Retinal pigment epithelial cell (primary cell): Measurements from ENCODE around the gene SEPTIN2.
A peak's percentile ranks its signal among the peaks of the same experiment; 100 is the strongest.
"Not testable (repeated sequence)": the region's sequence is repeated elsewhere in the genome, so short reads cannot be mapped to it uniquely, and the experiment has no call there.

Source experiments
- DNase-seq: peaks from one replicate; pipeline ENCODE4 v3.0.0-alpha.2; 2010; ENCODE audit warnings: low read depth
- H3K4me3 ChIP-seq: 2 replicates; pipeline ENCODE4 v1.5.1; 2011; ENCODE audit warnings: mild to moderate bottlenecking, low read length, control low read depth, moderate library complexity
- CTCF ChIP-seq: conservative IDR thresholded peaks from 2 replicates; pipeline ENCODE4 v1.5.1; 2011; ENCODE audit warnings: low read depth, low read length, control low read depth, inconsistent platforms

SEPTIN2 gene

DNA sequence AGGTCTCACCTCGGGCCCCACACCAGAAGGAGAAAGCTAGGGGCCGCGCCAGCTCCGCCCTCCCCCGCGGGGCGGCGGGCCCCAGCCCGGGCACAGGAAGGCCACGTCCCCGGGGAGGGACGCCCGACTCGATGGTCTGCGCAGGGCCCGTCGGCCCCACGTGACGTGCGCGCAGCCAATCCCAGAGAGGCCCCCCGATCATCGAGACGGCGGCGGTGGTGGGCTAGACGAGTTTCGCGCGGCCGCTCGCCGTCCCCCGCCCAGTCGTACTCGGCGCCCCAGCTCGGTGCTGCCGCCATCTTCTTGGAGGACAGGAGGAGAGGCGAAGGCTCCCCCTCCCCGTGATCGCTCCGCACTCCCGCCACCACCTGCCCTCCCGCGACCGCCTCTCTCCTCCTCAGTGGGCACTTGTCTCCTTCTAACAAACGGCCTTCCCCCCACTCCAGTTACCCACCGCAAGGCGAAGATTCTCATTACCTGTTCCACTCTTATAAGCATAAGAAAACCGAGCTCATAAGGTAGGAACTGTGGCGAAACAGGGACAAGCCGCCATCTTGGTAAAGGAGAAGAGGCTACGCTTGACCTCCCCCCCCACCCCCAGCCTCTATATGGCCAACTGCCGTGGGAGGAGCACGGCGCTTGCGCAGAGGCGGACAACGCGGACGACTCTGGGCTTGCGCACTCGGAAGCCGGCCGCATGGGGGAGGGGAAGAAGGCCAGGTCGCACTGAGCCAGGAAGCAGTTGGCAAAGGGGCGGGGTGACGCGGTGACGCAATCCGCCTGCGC, 439 bp upstream of the SEPTIN2 start, which contains the start of gene HDLBP:
Gene HDLBP, minus strand, starts transcription at position 580 of the 786 bp plus-strand sequence. CDS start 48,803 bp downstream, outside the sequence.
- no peak for TF ChIP-seq CTCF
- peak within 1 kb of the TSS; percentile 96 for H3K4me3 ChIP-seq
- peak; percentile 94 for DNase-seq

DNA sequence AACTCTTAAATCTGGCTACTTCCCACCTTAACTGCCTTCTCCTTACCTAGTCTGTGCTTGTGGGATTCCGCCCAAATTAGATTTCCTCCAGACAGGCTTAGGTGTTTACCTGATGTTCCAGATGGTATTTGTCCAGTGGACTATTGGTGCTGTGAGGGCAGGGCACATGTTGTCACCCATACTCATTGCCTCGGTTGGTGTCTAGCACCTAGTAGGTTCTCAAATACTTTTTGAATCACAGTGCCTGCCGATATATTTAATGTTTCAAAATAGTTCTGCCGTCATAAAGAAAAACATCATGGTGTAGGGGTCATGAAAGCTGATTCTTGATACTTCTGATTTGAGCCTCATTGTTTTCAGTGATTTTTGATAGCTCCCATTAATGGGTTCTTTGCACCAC, 1.1 kb downstream of the SEPTIN2 start:
- H3K4me3 ChIP-seq: peak overlapping the region; percentile 91
- no peak for TF ChIP-seq CTCF
- no peak for DNase-seq

DNA sequence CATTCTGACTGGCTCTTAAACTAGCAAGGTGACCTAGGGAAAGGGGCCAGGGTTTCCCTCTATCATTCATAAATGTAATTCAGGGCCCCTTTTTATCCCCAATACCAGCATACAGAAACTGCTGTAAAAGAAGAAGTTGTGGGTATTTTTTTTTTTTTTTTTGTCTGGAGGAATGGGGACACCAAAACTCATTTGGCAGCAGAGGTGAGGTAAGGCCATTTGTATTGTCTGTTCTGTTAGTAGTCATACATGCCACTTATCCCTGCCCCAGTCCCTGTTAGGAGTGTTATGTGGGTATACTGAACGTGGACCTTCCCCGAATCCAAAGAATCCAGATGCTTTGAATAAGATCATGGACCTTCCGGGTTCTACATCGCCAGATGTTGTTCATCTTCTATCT, 1.7 kb downstream of the SEPTIN2 start:
- H3K4me3 ChIP-seq: peak overlapping the region; percentile 91
- no peak for DNase-seq
- TF ChIP-seq CTCF: no peak

GRCh38 chr2:241318830-241319229, 3.1 kb downstream of the SEPTIN2 start:
- DNase-seq, H3K4me3 ChIP-seq: not testable (repeated sequence)

- TF ChIP-seq CTCF: no peak
- no peak overlapping the region for H3K4me3 ChIP-seq
- DNase-seq: no peak
Measured at GRCh38 chr2:241320394-241320793, 4.7 kb downstream of the SEPTIN2 start.

GRCh38 chr2:241321033-241321432, 5.3 kb downstream of the SEPTIN2 start:
- DNase-seq: no peak
- H3K4me3 ChIP-seq: no peak overlapping the region
- TF ChIP-seq CTCF: no peak

DNA sequence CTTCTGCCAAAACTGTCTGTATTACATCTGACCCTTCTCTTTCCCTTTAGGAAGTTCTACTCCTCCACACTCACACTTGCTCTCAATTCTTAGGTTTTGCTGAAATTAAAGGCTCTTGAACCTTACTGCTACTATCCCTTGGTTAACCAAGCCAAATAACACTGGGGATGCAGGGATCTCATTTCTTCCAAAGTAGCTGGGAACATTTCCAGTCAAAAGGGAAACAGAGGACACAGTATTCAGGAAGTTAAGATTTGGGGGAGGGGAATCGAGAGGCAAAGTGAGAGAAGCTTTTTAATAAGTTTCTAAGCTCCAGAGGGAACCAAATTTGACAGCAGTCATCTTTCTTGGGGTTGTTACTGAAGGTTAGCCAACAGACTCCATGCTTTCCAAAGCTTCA, 6.2 kb downstream of the SEPTIN2 start:
- no peak for TF ChIP-seq CTCF
- DNase-seq: no peak
- H3K4me3 ChIP-seq: no peak overlapping the region
